H1 (cell line): ENCODE measurements around the gene UBXN4. TPM values are rescaled to one million over a fixed set of nuclear protein-coding genes. Genes with fewer than 3 reads are reported as not detected.

ENCODE experiments used
- CTCF ChIA-PET: fragments of 300-600 bp; sonication (Branson Sonifier 250); formaldehyde crosslinking; loops from one replicate; lab custom pipeline; 2021; ENCODE audit not compliant: partially characterized antibody; lab: Charles Lee
- POLR2A ChIA-PET: fragments of 300-600 bp; sonication (Branson Sonifier 250); formaldehyde crosslinking; loops from one replicate; lab custom pipeline; 2021; ENCODE audit warnings: inconsistent platforms; ENCODE audit not compliant: partially characterized antibody; lab: Charles Lee
- DNase-seq, 2 experiments: peaks; one replicate each; pipeline versions ENCODE4 v3.0.0 to v3.0.0-alpha.2; 2010 to 2022; ENCODE audit warnings: low spot score in 2 of 2, low read depth in 1 of 2, mixed read lengths in 1 of 2
- FAIRE-seq: peaks from 2 replicates; lab custom pipeline; 2011; peaks lifted over from hg19 to GRCh38; lab: Jason Lieb, UNC
- H2AFZ ChIP-seq: 2 replicates; pipeline ENCODE4 v1.8.1; 2012; ENCODE audit warnings: low read length, inconsistent platforms
- H2AK5ac ChIP-seq: 2 replicates; pipeline ENCODE4 v1.6.1; 2013; ENCODE audit warnings: low read depth, low read length
- H2BK120ac ChIP-seq: replicated peaks from 2 replicates; pipeline ENCODE3; 2013; ENCODE audit warnings: low read depth, low read length, inconsistent platforms
- H2BK12ac ChIP-seq: 2 replicates; pipeline ENCODE4 v1.6.1; 2013; ENCODE audit warnings: low read depth, low read length
- H2BK15ac ChIP-seq: 2 replicates; pipeline ENCODE4 v1.6.1; 2013; ENCODE audit warnings: low read length
- H2BK20ac ChIP-seq: 2 replicates; pipeline ENCODE4 v1.6.1; 2013; ENCODE audit warnings: low read length
- H2BK5ac ChIP-seq: 2 replicates; pipeline ENCODE4 v1.6.1; 2013; ENCODE audit warnings: low read depth, low read length
- H3K14ac ChIP-seq: 2 replicates; pipeline ENCODE4 v1.6.1; 2013; ENCODE audit warnings: inconsistent platforms; ENCODE audit not compliant: insufficient read length
- H3K18ac ChIP-seq: 2 replicates; pipeline ENCODE4 v1.6.1; 2013; ENCODE audit warnings: low read length; ENCODE audit errors: extremely low read depth
- H3K23ac ChIP-seq: 2 replicates; pipeline ENCODE4 v1.6.1; 2013; ENCODE audit warnings: inconsistent platforms; ENCODE audit not compliant: insufficient read length
- H3K23me2 ChIP-seq: 2 replicates; pipeline ENCODE4 v1.6.1; 2013; ENCODE audit warnings: low read depth, low read length
- H3K27ac ChIP-seq: 2 replicates; pipeline ENCODE4 v1.6.1; 2011; ENCODE audit warnings: low read depth, low read length, inconsistent platforms
- H3K27me3 ChIP-seq, 4 experiments: replicated peaks in 1 of 4; 1 replicate in 1 of 4; 2 replicates in 3 of 4; pipeline versions ENCODE4 v1.6.1 to v1.8.1; 2011 to 2013; ENCODE audit warnings: low read length in 3 of 4, mild to moderate bottlenecking in 3 of 4, inconsistent platforms in 2 of 4, mixed read lengths in 2 of 4, moderate library complexity in 1 of 4; ENCODE audit not compliant: control insufficient read depth in 3 of 4, insufficient read depth in 3 of 4; ENCODE audit errors: extremely low read depth in 1 of 4
- H3K36me3 ChIP-seq, 4 experiments: 2 replicates each; pipeline versions ENCODE4 v1.6.1 to v1.8.1; 2011 to 2013; ENCODE audit warnings: mild to moderate bottlenecking in 4 of 4, low read length in 3 of 4, moderate library complexity in 2 of 4, control low read depth in 1 of 4, inconsistent platforms in 1 of 4; ENCODE audit not compliant: insufficient read depth in 4 of 4, control insufficient read depth in 2 of 4
- H3K4ac ChIP-seq: replicated peaks from 2 replicates; pipeline ENCODE3; 2013; ENCODE audit warnings: low read length, low read depth, mixed read lengths, inconsistent platforms; ENCODE audit not compliant: insufficient read length
- H3K4me1 ChIP-seq, 4 experiments: replicated peaks in 1 of 4; 1 replicate in 1 of 4; 2 replicates in 3 of 4; pipeline versions ENCODE4 v1.6.1 to v1.8.1; 2011 to 2013; ENCODE audit warnings: low read length in 3 of 4, inconsistent platforms in 2 of 4, mixed read lengths in 1 of 4; ENCODE audit not compliant: insufficient read depth in 4 of 4, control insufficient read depth in 3 of 4
- H3K4me2 ChIP-seq, 2 experiments: 2 replicates each; pipeline versions ENCODE4 v1.6.1 to v1.8.1; 2011 to 2013; ENCODE audit warnings: low read depth in 2 of 2, low read length in 2 of 2, control low read depth in 1 of 2, inconsistent platforms in 1 of 2, mild to moderate bottlenecking in 1 of 2; ENCODE audit not compliant: insufficient read depth in 1 of 2
- H3K4me3 ChIP-seq, 4 experiments: fragments of 200-600, 300-600 bp in 1 of 4; sonication (generic), shearing (Covaris generic), sonication (Bioruptor Twin) in 1 of 4; 2 replicates each; pipeline versions ENCODE4 v1.5.1 to v1.8.1; 2011 to 2016; ENCODE audit warnings: low read length in 4 of 4, low read depth in 3 of 4, control low read depth in 2 of 4, inconsistent platforms in 2 of 4, mild to moderate bottlenecking in 2 of 4, mixed read lengths in 1 of 4, moderate library complexity in 1 of 4; ENCODE audit not compliant: insufficient read depth in 2 of 4; ENCODE audit errors: extremely low read depth in 1 of 4
- H3K56ac ChIP-seq: replicated peaks from 2 replicates; pipeline ENCODE3; 2013; ENCODE audit warnings: low read depth, mild to moderate bottlenecking, mixed read lengths, low read length, inconsistent platforms; ENCODE audit not compliant: insufficient read length
- H3K79me1 ChIP-seq: 2 replicates; pipeline ENCODE4 v1.6.1; 2013; ENCODE audit warnings: low read depth, low read length, control low read depth
- H3K79me2 ChIP-seq, 2 experiments: 2 replicates each; pipeline versions ENCODE4 v1.6.1 to v1.8.1; 2012 to 2013; ENCODE audit warnings: low read length in 2 of 2, mild to moderate bottlenecking in 2 of 2, inconsistent platforms in 1 of 2; ENCODE audit not compliant: insufficient read depth in 2 of 2, control insufficient read depth in 1 of 2
- H3K9ac ChIP-seq, 4 experiments: replicated peaks in 1 of 4; 1 replicate in 1 of 4; 2 replicates in 3 of 4; pipeline versions ENCODE4 v1.6.1 to v1.8.1; 2011 to 2013; ENCODE audit warnings: low read depth in 3 of 4, low read length in 3 of 4, control low read depth in 2 of 4, mild to moderate bottlenecking in 2 of 4, moderate library complexity in 2 of 4, inconsistent platforms in 1 of 4; ENCODE audit errors: extremely low read depth in 1 of 4
- H3K9me3 ChIP-seq, 2 experiments: 2 replicates each; pipeline versions ENCODE4 v1.6.1 to v1.8.1; 2012 to 2013; ENCODE audit warnings: mild to moderate bottlenecking in 2 of 2, moderate library complexity in 2 of 2, control low read depth in 1 of 2, inconsistent platforms in 1 of 2, low read depth in 1 of 2, low read length in 1 of 2, mixed read lengths in 1 of 2; ENCODE audit not compliant: insufficient read depth in 2 of 2
- H4K20me1 ChIP-seq, 2 experiments: replicated peaks in 1 of 2; 2 replicates each; pipeline versions ENCODE3 to v1.8.1; 2011 to 2013; ENCODE audit warnings: inconsistent platforms in 2 of 2, low read length in 2 of 2, mild to moderate bottlenecking in 1 of 2; ENCODE audit not compliant: insufficient read depth in 2 of 2, control insufficient read depth in 1 of 2
- H4K5ac ChIP-seq: 2 replicates; pipeline ENCODE4 v1.6.1; 2013; ENCODE audit warnings: low read length, low read depth, mixed read lengths, inconsistent platforms; ENCODE audit not compliant: insufficient read length
- H4K8ac ChIP-seq: 2 replicates; pipeline ENCODE4 v1.8.0; 2013; ENCODE audit warnings: mild to moderate bottlenecking, moderate library complexity, low read length, inconsistent platforms; ENCODE audit not compliant: insufficient read depth; ENCODE audit errors: extremely low read depth
- H4K91ac ChIP-seq: replicated peaks from 2 replicates; pipeline ENCODE3; 2013; ENCODE audit warnings: low read length, mixed read lengths, inconsistent platforms; ENCODE audit not compliant: insufficient read length
- CBX5 ChIP-seq: fragments of 300-800, 300-1000 bp; sonication (generic); IDR thresholded peaks from 2 replicates; pipeline ENCODE4 v1.7.1; 2016; ENCODE audit warnings: antibody characterized with exemption, low read length, low read depth
- E2F6 ChIP-seq: IDR thresholded peaks from 2 replicates; pipeline ENCODE4 v1.6.1; 2012; ENCODE audit warnings: inconsistent platforms
- FOSL1 ChIP-seq: IDR thresholded peaks from 2 replicates; pipeline ENCODE4 v1.6.1; 2011; ENCODE audit warnings: mild to moderate bottlenecking, low read depth, low read length, moderate library complexity; ENCODE audit not compliant: insufficient read depth
- NANOG ChIP-seq: IDR thresholded peaks from 2 replicates; pipeline ENCODE4 v1.6.1; 2011; ENCODE audit warnings: low read length, low read depth, mild to moderate bottlenecking, inconsistent platforms; ENCODE audit not compliant: insufficient read depth, poor library complexity, severe bottlenecking
- POLR2A ChIP-seq, 2 experiments: IDR thresholded peaks; 1 replicate in 1 of 2; 2 replicates in 1 of 2; pipeline ENCODE4 v1.6.1; 2011; ENCODE audit warnings: low read depth in 2 of 2, low read length in 2 of 2, mild to moderate bottlenecking in 2 of 2; ENCODE audit errors: control extremely low read depth in 1 of 2
- RAD21 ChIP-seq, 2 experiments: IDR thresholded peaks in 1 of 2; conservative IDR thresholded peaks in 1 of 2; 2 replicates each; pipeline ENCODE4 v1.6.1; 2011; ENCODE audit warnings: low read depth in 2 of 2, low read length in 2 of 2, improper control_type of control experiment in 1 of 2, inconsistent platforms in 1 of 2, mild to moderate bottlenecking in 1 of 2, moderate library complexity in 1 of 2
- RBBP5 ChIP-seq: IDR thresholded peaks from 2 replicates; pipeline ENCODE4 v1.7.1; 2012; ENCODE audit warnings: low read depth, mild to moderate bottlenecking, inconsistent platforms, low read length, moderate library complexity, borderline replicate concordance
- RNF2 ChIP-seq: fragments of 200-900, 300-1000 bp; sonication (generic); IDR thresholded peaks from 2 replicates; pipeline ENCODE4 v1.7.1; 2016; ENCODE audit warnings: borderline replicate concordance, low read depth, mild to moderate bottlenecking, antibody characterized with exemption, low read length; ENCODE audit not compliant: poor library complexity, severe bottlenecking; ENCODE audit errors: missing control alignments
- SIRT6 ChIP-seq: IDR thresholded peaks from one replicate; pipeline ENCODE4 v1.7.1; 2012; ENCODE audit warnings: low read length, inconsistent platforms
- TAF7 ChIP-seq: optimal IDR thresholded peaks from 2 replicates; pipeline ENCODE3; 2011; ENCODE audit warnings: low read depth, mild to moderate bottlenecking, inconsistent platforms, low read length, moderate library complexity, borderline replicate concordance
- TBP ChIP-seq: IDR thresholded peaks from 2 replicates; pipeline ENCODE4 v1.6.1; 2011; ENCODE audit warnings: low read depth, low read length, improper control_type of control experiment
- TCF12 ChIP-seq: IDR thresholded peaks from 2 replicates; pipeline ENCODE4 v1.6.1; 2011; ENCODE audit warnings: low read depth, mild to moderate bottlenecking, low read length
- ZNF274 ChIP-seq: IDR thresholded peaks from 2 replicates; pipeline ENCODE4 v1.7.0; 2012; ENCODE audit warnings: low read length, borderline replicate concordance; ENCODE audit errors: extremely low read depth
- WGBS, 2 experiments: shearing (Covaris generic) in 1 of 2; methylation state at CpG; one replicate each; pipeline versions ENCODE4 v1.1.6 to v1.1.7; 2013 to 2015; ENCODE audit warnings: low lambda C conversion rate in 2 of 2, mixed read lengths in 2 of 2, inconsistent platforms in 1 of 2, low coverage in 1 of 2, missing lambda C conversion rate in 1 of 2; ENCODE audit not compliant: insufficient replicate concordance in 2 of 2, insufficient coverage in 1 of 2, insufficient read length in 1 of 2; ENCODE audit errors: extremely low coverage in 1 of 2, missing lambda C conversion rate in 1 of 2; 5-methylcytosine and 5-hydroxymethylcytosine counted together
- polyA plus RNA-seq, 7 experiments: library from polyadenylated mRNA; depleted of rRNA in 3 of 7; stranded (reverse) in 5 of 7; unstranded in 2 of 7; fragments of >200 nt in 5 of 7; fragments of 200-250 nt in 2 of 7; gene quantifications; 1 replicate in 5 of 7; 2 replicates in 1 of 7; 4 replicates in 1 of 7; pipeline versions ENCODE4 v1.2.1 to v1.2.3, GENCODE V29; 2011 to 2013; ENCODE audit warnings: missing spikeins in 2 of 7, mixed read lengths in 2 of 7
- total RNA-seq: library from RNA; stranded (reverse); fragmentation: NEBNext Ultra II Directional; extraction: Animal tissue kit (Norgen Biotek cat#: 25700); gene quantifications from 2 replicates; pipeline ENCODE4 v1.2.1, GENCODE V29; 2021

The UBXN4 gene
- total and polyA plus RNA-seq, 2 of the 8 experiments (the other 6 are each of a cell fraction or from before 2014, with no cell fraction given): 20.1 to 64.2 TPM

DNA sequence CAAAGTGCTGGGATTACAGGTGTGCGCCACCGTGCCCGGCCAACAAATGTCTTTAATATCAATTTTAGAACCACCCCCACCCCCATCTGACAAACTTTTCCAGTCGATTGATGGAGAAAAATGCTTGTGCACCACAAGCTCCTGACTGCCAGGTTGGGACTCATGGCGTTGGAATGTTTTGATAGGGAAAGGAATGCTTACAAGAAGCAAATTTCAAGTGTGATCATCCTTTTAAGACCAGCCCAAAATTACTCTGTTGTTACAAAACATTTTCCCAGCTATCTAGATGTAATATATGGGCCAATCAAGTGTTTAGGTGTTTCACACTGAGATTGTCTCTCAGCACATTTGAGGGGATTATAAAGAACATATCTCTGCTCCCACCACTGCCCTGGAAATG lies 45.2 kb downstream of the UBXN4 start:
- Histone ChIP-seq H3K4ac (no peak overlapping the region), H3K56ac (no peak overlapping the region), H4K91ac (no peak overlapping the region), H3K9me3 (peaks cover 0 to 2% of the 10 kb centered on the region in 2 experiments; a peak in 1 of 4 replicates), H3K23me2 (no peaks in the 10 kb centered on the region), H3K36me3 (peaks cover 0 to 31% (median 13%) of the 10 kb centered on the region in 4 experiments; a peak in 5 of 8 replicates), H3K23ac (no peak overlapping the region), H3K9ac (no peak overlapping the region), H3K27me3 (no peaks in the 10 kb centered on the region), H3K18ac (no peak overlapping the region), H2BK5ac (no peak overlapping the region), H3K27ac (no peak overlapping the region), H2AK5ac (no peak overlapping the region), H3K4me1 (no peaks in the 10 kb centered on the region), H3K4me3 (no peak overlapping the region), H3K14ac (no peak overlapping the region), H4K8ac (no peak overlapping the region), H4K5ac (no peak overlapping the region), H4K20me1 (no peaks in the 10 kb centered on the region), H2BK15ac (no peak overlapping the region), H3K4me2 (no peak overlapping the region), H3K79me1 (no peaks in the 10 kb centered on the region), H2BK120ac (no peak overlapping the region), H2AFZ (no peak overlapping the region), H2BK12ac (no peak overlapping the region), H2BK20ac (no peak overlapping the region), H3K79me2 (no peaks in the 10 kb centered on the region)
- ChIA-PET CTCF (interaction anchor here (9.4 kb wide), 1 partner anchor 11 kb away, joined by 87 read pairs; no protein-coding TSS in a partner anchor), POLR2A (no interaction called here)
- DNase-seq (no peak), FAIRE-seq (no peak)
- WGBS, 2 experiments: 97% methylated on average over 5 of the region's 5 CpGs; no CpG with 5 or more reads in 1 of the 2 experiments
- no peak for TF ChIP-seq E2F6
- TF ChIP-seq POLR2A (IDR thresholded peaks at IDR 0.05; ENCODE audit: control extremely low read depth in 1 of 2, low read depth in 2 of 2, low read length in 2 of 2): no peak
- TF ChIP-seq ZNF274: no peak
- TF ChIP-seq NANOG: no peak
- no peak for TF ChIP-seq FOSL1
- TF ChIP-seq TAF7: no peak
- TF ChIP-seq SIRT6: no peak
- no peak for TF ChIP-seq RNF2
- no peak for TF ChIP-seq TBP
- TF ChIP-seq TCF12: no peak
- no peak for TF ChIP-seq RBBP5
- no peak for TF ChIP-seq CBX5
- TF ChIP-seq RAD21 (IDR thresholded peaks at IDR 0.05 in 1 of 2, conservative IDR thresholded peaks at IDR 0.05 in 1 of 2; ENCODE audit: low read depth in 2 of 2, low read length in 2 of 2): no peak
